HT-29 (cell line): Measurements from ENCODE around the gene DCAF7. TPM values are rescaled to one million over a fixed set of nuclear protein-coding genes. Genes with fewer than 3 reads are reported as not detected.

Experiments
- DNase-seq: peaks from one replicate; pipeline ENCODE4 v3.0.0-alpha.2; 2015; ENCODE audit warnings: low spot score
- total RNA-seq: library from RNA; depleted of rRNA; stranded (reverse); fragments of >200 nt; shearing (Covaris generic); gene quantifications from 2 replicates; pipeline ENCODE4 v1.2.3, GENCODE V29; 2014

Gene DCAF7
- total RNA-seq, 1 experiment from 2014 or later = 39.6 TPM

DNA sequence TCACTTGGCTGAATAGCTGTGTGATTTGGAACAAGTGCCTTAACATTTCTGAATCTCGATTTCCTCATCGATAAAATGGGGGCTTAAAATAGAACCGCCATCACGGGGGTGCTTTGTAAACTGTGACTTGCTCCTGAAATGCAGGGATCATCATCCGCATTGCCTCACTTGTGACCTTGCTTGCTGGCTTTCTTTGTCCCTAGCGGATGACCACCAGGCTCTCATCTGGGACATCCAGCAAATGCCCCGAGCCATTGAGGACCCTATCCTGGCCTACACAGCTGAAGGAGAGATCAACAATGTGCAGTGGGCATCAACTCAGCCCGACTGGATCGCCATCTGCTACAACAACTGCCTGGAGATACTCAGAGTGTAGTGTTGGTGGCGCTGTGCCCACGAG is 38.5 kb downstream of the DCAF7 start:
- DNase-seq = no peak

DNA sequence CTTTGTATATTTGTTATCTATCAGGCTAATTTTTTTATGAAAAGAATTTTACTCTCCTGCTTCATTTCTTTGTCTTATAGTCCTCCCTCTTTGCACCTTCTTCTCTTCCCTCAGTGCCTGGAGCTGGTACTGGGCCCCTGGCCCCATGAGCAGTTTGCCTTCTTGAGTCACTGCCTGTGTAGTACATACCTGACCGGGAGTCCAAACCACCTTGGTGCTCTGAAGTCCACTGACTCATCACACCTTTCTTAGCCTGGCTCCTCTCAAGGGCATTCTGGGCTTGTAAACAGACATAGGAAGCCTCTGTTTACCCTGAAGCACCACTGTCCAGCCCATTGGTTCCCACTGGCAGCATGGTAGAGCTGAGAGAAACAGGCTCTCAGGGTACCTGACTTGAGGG is 39.4 kb downstream of the DCAF7 start:
- no peak for DNase-seq

GRCh38 chr17:63592797-63593196 is 42.5 kb downstream of the DCAF7 start:
- DNase-seq = no peak

DNA sequence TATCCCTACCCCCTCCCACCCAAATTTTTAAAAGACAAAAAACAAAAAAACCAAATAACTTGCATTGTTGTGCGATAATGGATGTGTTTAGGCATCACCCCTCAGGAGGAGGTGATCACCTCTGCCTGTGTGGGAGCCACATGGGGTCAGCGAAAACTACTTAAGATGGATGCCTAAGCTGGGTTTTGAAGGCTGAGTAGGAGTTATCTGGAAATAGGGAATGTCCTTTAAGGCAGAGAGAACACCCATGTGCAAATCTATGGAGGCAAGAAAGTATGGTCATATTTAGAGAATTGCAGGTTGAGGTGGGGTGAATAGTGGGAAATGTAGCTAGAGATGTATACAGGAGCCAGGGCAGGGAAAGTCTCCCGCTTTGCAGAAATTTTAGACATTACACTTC is 44.9 kb downstream of the DCAF7 start:
- no peak for DNase-seq

DNA sequence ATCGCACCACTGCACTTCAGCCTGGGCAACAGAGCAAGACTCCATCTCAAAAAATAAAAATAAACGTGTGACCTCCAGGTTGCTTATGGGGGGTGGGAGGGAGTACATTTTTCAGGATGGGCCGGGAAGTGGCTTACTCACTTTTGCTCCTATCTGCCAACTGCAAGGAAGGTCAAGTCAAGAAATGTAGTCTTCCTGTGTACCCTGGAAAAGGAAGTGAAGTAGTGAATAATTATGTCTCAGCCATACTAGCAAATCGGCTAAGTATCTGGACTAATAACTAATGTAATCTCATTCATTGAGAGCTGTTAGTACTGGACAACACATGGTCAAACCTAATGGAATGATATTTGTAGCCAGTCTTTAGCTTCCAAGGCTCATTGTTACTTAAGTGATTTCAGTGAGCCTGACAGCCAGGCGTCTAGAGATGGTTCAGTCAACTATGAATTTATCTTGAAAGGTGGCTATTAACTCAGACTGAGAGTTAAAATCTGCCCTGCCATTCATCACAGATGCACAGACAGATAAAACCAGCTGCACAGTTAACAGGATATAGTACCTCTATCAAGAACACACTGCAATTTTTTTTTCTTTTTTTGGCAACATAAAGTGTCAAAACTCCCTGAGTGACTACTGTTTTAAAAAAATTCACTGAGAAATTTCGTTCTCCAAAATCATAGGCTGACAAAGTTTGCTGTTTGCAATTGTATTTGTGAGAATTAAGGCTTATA is 46.7 kb downstream of the DCAF7 start:
- DNase-seq = no peak

GRCh38 chr17:63598281-63598680 is 48.0 kb downstream of the DCAF7 start:
- DNase-seq = no peak

- peak; percentile 84 for DNase-seq
Observed at GRCh38 chr17:63600569-63601438, 50.5 kb downstream of the DCAF7 start, which contains the start of gene TACO1. TSS of gene TACO1 (plus strand) at chr17:63600895. CDS start at chr17:63601084, 189 bp downstream.

GRCh38 chr17:63601439-63602371 is 51.4 kb downstream of the DCAF7 start:
- peak; percentile 17 for DNase-seq

DNA sequence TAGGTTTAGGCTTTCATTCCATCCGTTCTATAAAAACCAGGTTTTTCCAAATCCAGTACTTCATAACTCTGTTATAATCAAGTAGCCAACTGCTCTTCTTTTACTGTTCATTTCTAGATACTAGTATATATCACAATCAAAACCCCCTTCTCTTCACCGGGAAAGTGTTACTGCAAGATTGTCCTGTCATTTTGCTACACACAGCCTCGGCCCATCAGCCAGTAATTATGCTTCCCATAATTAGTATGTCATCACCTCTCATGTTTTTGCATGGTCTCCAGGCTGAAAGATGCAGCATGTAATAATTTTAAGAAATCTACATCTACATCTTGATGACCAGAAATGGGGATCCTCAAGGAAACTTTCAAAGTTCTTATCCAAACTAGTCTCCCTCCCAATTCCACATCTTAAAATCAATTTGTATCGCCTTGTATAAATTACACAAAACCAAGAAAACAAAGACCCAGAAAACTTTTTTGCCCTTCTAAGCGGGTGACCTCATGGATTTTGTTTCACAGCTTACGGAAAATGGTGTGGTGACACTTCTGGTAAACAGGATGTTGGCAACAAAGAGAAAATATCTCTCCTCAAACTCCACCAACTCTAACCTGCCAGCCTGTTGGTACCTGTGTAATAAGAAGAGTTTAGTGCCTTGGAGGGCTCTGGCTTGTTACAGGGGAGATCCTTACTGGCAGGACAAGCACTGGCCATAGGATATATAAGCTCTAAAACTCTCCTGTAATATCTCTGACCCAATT is 59.7 kb downstream of the DCAF7 start:
- DNase-seq = no peak

DNA sequence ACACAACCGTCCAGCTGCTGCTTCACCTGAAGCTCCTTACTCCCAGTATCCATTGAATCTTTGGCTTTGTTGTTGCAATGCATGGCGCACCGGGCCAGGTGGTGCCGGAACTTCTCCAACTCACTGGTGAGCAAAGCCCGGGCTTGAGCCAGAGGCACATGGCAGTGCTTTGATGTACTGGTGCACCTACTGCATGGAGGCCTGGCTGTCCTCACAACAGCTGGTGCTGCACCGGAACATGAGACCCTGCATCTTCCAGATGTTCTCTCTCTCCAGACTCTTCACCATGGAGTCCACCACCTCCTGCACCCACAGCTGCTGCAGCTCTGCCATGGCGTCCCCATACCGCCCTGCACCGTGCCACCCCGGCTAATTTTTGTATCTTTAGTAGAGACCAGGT is 60.6 kb downstream of the DCAF7 start:
- DNase-seq = no peak

- no peak for DNase-seq
Observed at GRCh38 chr17:63611354-63611753, 61.1 kb downstream of the DCAF7 start.

DNA sequence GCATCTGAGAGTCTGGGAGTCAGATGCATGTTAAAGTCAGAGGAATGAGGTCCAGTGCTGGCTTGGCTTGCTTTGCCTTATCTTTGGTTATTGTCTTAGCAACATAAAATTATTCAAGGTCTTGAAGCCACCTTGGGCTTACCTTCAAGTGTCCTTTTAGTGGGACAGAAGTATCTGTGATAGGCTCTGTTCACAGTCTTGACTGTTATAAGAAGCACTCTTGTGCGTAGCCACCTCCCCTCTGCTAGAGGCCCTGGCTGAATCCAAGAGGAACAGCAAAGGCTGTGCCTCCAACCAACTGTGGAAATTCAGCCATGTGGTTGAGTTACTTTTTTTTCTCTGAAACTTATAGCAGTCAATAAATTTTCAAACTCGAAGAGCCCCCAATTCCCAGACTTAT is 63.4 kb downstream of the DCAF7 start:
- no peak for DNase-seq

DNA sequence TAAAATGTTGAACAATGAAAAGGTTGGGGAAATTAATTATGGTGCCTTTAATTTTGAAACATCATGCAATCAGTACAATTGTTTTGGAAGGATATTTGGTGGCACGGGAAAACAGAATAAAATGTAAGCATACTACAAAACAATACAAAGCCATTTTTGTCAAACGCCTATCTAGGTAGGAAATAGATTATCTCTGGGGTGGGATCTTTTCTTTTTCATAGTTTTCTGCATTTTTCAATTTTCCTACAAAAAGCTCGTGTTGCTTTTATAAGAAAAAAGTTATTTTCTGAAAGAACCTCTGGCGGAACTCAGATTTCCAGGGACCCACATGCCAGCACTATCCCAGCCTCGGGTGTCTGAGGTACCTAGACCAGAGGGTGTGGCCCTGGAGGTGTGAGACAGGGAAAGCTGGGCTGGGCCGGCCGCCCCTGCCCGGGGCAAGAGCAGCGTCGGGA is 71.0 kb downstream of the DCAF7 start:
- no peak for DNase-seq

DNA sequence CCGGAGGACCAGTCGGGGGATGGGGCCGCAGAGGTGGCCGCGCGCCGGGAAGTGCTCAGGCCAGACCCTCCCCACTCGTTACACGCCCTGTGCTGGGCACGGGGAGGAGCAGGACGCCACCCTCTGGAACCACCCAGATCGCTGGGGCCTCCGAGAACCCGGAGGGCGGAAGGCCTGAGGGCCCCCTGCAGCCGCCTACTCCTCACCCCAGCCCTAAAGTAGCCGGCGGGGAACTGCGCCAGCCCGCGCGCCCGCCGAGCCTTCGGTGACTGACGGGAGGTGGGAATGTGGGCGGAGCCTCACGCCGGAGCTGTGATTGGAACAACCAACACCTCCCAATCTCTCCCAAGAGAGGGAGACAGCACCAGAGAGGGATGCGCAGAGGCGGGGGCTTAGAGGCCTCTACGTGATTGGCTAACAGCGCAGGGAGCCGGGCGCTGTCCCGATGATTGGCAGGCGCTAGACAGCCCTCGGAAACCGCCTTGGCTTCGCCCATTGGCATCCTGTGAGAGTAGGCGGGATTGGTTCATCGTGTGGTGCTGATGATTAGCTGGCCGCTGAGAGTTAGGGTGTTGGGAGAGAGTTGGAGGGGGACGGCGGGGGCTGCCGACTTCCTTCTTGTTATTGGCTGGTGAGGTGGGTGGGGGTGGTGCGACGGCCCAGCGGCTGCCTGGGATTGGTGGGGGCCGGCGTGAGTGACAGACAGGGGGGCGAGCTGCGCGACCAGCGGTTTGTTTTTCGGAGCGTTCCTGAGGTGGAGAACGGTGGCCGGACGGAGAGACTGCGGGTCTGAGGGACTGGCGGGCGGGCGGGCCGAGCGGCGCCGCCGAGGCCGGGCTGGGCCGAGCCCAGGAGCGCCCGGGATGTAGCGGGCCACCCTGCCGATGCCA is 71.7 kb downstream of the DCAF7 start, which contains the start of gene MAP3K3:
Gene MAP3K3, plus strand, starts transcription at position 734 of the 890 bp plus-strand sequence. CDS start 343 bp downstream, outside the sequence.
- DNase-seq = peak; percentile 100

DNA sequence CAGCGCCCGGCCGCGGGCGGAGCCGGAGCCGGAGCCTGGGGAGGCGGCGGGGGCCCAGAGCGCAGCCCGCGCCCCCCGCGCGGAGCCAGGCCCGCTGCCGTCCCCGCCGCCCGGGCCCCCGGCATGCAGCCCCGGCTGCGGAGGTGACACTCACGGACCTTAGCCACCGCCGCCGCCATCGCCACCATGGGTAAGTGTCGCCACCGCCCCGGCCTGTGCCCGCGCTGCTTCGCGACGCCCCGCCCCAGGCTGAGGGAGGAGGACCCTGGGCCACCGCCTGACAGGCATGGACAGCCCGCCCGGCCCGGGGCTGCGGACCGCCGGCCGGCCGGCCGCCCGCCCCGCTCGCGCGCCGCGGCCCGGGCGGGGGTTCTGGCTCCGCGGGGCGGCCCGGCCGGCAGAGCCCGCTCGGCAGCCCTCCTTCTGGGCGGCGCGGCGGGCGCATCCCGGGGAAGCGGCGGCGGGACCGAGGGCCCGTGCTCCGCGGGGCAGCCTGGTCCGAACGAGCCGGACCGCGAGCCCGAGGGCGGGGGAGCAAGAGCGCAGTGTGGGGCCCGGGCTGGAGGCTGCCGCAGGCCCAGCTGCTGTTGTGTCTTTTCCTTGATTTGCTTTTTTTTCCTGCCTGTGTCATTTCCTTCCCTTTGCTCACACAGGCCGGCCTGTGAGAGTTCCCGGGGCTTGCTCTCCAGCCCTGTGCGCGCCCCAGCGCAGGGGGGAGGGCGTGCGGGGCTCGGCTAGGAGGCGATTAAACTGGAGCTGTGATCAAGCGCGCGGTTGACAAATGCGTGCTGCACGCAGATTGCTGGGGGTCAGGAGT is 72.5 kb downstream of the DCAF7 start:
- DNase-seq = peak; percentile 56

DNA sequence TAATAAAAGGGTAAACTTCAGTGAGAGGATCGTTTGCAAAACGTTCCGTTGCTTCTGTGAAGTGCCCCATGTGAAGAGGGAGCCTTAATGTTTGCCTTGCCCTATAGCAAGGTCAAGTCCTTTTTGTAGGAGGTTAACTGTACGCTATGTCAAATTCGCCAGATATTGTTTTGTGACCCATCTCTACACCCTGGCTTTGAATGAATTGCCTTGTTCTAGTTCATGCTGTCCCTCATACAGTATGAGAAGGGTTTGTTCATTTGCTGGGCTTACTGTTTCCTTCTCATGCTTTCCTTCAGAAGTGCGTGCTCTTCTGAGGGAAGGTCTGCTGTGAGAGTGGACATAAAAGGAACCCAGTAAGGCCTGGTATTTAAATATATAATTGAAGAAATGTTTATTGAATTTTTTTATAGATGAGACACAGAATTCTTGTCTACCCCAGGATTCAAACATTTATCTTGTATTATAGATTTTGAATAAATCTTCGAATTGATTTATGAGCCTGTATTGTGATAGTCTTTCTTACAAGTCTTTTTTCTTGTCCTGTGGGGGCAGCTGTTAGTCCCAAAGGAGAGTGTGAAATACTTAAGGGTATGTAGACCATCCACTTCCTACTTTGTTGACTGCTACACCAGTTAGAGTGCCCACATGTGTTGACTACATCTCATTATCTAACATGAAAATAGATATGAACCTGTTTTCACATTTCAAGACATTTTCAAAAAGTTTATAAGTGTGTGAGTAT is 73.7 kb downstream of the DCAF7 start:
- peak; percentile 14 for DNase-seq

- DNase-seq = no peak
Observed at GRCh38 chr17:63624531-63624880, 74.2 kb downstream of the DCAF7 start.

GRCh38 chr17:63626551-63627180 is 76.4 kb downstream of the DCAF7 start:
- DNase-seq = peak; percentile 11
